ENCODE results near the gene STXBP3.
"Not testable (repeated sequence)": the region's sequence is repeated elsewhere in the genome, so short reads cannot be mapped to it uniquely, and the experiment has no call there.

- not testable (repeated sequence) for TF ChIP-seq RFX5 (IDR thresholded peaks at IDR 0.05); MAX (IDR thresholded peaks at IDR 0.05); POLR2A (IDR thresholded peaks at IDR 0.05; ENCODE audit: low read length); REST (IDR thresholded peaks at IDR 0.05); MYC (IDR thresholded peaks at IDR 0.05; ENCODE audit: borderline replicate concordance, low read length); MAFK (IDR thresholded peaks at IDR 0.05; ENCODE audit: partially characterized antibody); EP300 (IDR thresholded peaks at IDR 0.05); HDAC2 (IDR thresholded peaks at IDR 0.05); ESRRA (IDR thresholded peaks at IDR 0.05; ENCODE audit: borderline replicate concordance, low read length); ZFP36 (IDR thresholded peaks at IDR 0.05; ENCODE audit: borderline replicate concordance, partially characterized antibody); BHLHE40 (IDR thresholded peaks at IDR 0.05; ENCODE audit: low read depth, low read length); CBX8 (IDR thresholded peaks at IDR 0.05)
- TF ChIP-seq, protein P1, sequence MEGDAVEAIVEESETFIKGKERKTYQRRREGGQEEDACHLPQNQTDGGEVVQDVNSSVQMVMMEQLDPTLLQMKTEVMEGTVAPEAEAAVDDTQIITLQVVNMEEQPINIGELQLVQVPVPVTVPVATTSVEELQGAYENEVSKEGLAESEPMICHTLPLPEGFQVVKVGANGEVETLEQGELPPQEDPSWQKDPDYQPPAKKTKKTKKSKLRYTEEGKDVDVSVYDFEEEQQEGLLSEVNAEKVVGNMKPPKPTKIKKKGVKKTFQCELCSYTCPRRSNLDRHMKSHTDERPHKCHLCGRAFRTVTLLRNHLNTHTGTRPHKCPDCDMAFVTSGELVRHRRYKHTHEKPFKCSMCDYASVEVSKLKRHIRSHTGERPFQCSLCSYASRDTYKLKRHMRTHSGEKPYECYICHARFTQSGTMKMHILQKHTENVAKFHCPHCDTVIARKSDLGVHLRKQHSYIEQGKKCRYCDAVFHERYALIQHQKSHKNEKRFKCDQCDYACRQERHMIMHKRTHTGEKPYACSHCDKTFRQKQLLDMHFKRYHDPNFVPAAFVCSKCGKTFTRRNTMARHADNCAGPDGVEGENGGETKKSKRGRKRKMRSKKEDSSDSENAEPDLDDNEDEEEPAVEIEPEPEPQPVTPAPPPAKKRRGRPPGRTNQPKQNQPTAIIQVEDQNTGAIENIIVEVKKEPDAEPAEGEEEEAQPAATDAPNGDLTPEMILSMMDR (IDR thresholded peaks at IDR 0.05): not testable (repeated sequence)
- TF ChIP-seq, protein P2, sequence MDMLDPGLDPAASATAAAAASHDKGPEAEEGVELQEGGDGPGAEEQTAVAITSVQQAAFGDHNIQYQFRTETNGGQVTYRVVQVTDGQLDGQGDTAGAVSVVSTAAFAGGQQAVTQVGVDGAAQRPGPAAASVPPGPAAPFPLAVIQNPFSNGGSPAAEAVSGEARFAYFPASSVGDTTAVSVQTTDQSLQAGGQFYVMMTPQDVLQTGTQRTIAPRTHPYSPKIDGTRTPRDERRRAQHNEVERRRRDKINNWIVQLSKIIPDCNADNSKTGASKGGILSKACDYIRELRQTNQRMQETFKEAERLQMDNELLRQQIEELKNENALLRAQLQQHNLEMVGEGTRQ (IDR thresholded peaks at IDR 0.05): not testable (repeated sequence)
These were observed 35.1 kb downstream of the STXBP3 start for GRCh38 chr1:108781575-108781944.
